B cell (primary cell): ENCODE measurements around the gene SULT1A2. TPM values are rescaled to one million over a fixed set of nuclear protein-coding genes. Genes with fewer than 3 reads are reported as not detected.

ENCODE experiments used
- ATAC-seq: fragments of 200-7000 bp; cut with Tn5 transposase; one replicate; pipeline ENCODE4 v1.10.0; 2021; ENCODE audit warnings: low read depth, mild to moderate bottlenecking, moderate number of reproducible peaks, moderate library complexity
- CTCF ChIA-PET: fragments of 350-600 bp; sonication (Branson Sonifier 250); formaldehyde crosslinking; loops from one replicate; lab custom pipeline; 2021; ENCODE audit warnings: antibody characterized with exemption, inconsistent platforms; lab: Charles Lee
- POLR2A ChIA-PET: fragments of 350-600 bp; sonication (Branson Sonifier 250); formaldehyde crosslinking; loops from one replicate; lab custom pipeline; 2021; ENCODE audit warnings: antibody characterized with exemption; lab: Charles Lee
- DNase-seq: peaks from one replicate; pipeline ENCODE4 v3.0.0; 2013
- H2AFZ ChIP-seq: 2 replicates; pipeline ENCODE4 v1.6.1; 2012; ENCODE audit warnings: mild to moderate bottlenecking, low read depth, low read length; ENCODE audit not compliant: insufficient read depth, poor library complexity, severe bottlenecking
- H3K27ac ChIP-seq, 2 donors: 1 replicate in 1 of 2; 2 replicates in 1 of 2; pipeline ENCODE4 v1.5.1; 2012 to 2013; ENCODE audit warnings: low read length in 2 of 2, mild to moderate bottlenecking in 2 of 2, moderate library complexity in 1 of 2
- H3K27me3 ChIP-seq, 4 experiments: fragments of 200-600 bp in 1 of 4; sonication (generic) in 1 of 4; replicated peaks in 1 of 4; 1 replicate in 2 of 4; 2 replicates in 2 of 4; pipeline versions ENCODE4 v1.6.1 to v1.7.0; 2013 to 2016; ENCODE audit warnings: low read length in 3 of 4, mild to moderate bottlenecking in 2 of 4, mixed read lengths in 1 of 4, moderate library complexity in 1 of 4; ENCODE audit not compliant: insufficient read depth in 4 of 4, control insufficient read depth in 3 of 4; ENCODE audit errors: control extremely low read depth in 1 of 4
- H3K36me3 ChIP-seq, 2 experiments: replicated peaks in 1 of 2; 1 replicate in 1 of 2; 2 replicates in 1 of 2; pipeline versions ENCODE4 v1.6.1 to v1.7.1; 2013; ENCODE audit warnings: low read length in 1 of 2; ENCODE audit not compliant: insufficient read depth in 2 of 2, control insufficient read depth in 1 of 2; ENCODE audit errors: control extremely low read depth in 1 of 2, extremely low read depth in 1 of 2
- H3K4me1 ChIP-seq, 2 donors: fragments of 200-600 bp in 1 of 2; sonication (generic) in 1 of 2; 1 replicate in 1 of 2; 2 replicates in 1 of 2; pipeline versions ENCODE4 v1.5.1 to v1.6.1; 2013 to 2017; ENCODE audit warnings: low read length in 2 of 2; ENCODE audit not compliant: control insufficient read depth in 2 of 2, insufficient read depth in 2 of 2
- H3K4me2 ChIP-seq: replicated peaks from 2 replicates; pipeline ENCODE3; 2012; ENCODE audit warnings: mild to moderate bottlenecking, low read depth, low read length; ENCODE audit not compliant: poor library complexity, severe bottlenecking
- H3K4me3 ChIP-seq, 5 experiments: fragments of 200-600 bp in 1 of 5; sonication (generic) in 1 of 5; 1 replicate in 3 of 5; 2 replicates in 2 of 5; pipeline versions ENCODE4 v1.5.1 to v1.7.0; 2011 to 2016; ENCODE audit warnings: low read length in 4 of 5, mild to moderate bottlenecking in 4 of 5, low read depth in 2 of 5, control low read depth in 1 of 5, moderate library complexity in 1 of 5; ENCODE audit not compliant: insufficient read depth in 1 of 5; ENCODE audit errors: control extremely low read depth in 1 of 5, extremely low read depth in 1 of 5
- H3K79me2 ChIP-seq: fragments of 200-600 bp; sonication (generic); one replicate; pipeline ENCODE4 v1.6.0; 2016; ENCODE audit warnings: low read length; ENCODE audit not compliant: control insufficient read depth, insufficient read depth
- H3K9ac ChIP-seq: fragments of 200-600 bp; sonication (generic); 2 replicates; pipeline ENCODE4 v1.6.1; 2017; ENCODE audit warnings: mild to moderate bottlenecking, low read length, moderate library complexity
- H3K9me3 ChIP-seq, 3 donors: one replicate each; pipeline versions ENCODE4 v1.6.1 to v1.7.1; 2013; ENCODE audit warnings: low read length in 2 of 3; ENCODE audit not compliant: control insufficient read depth in 2 of 3, insufficient read depth in 1 of 3; ENCODE audit errors: control extremely low read depth in 1 of 3
- H4K20me1 ChIP-seq: 2 replicates; pipeline ENCODE4 v1.6.0; 2012; ENCODE audit warnings: mild to moderate bottlenecking, low read length; ENCODE audit not compliant: insufficient read depth, control insufficient read depth, poor library complexity, severe bottlenecking
- H3K27ac Mint-ChIP-seq: one replicate; pipeline ENCODE4 v1.8.0; 2021; ENCODE audit warnings: mixed read lengths
- H3K27me3 Mint-ChIP-seq: one replicate; pipeline ENCODE4 v1.8.0; 2021; ENCODE audit warnings: mixed read lengths
- H3K4me1 Mint-ChIP-seq: one replicate; pipeline ENCODE4 v1.8.0; 2021; ENCODE audit warnings: mixed read lengths
- H3K4me3 Mint-ChIP-seq: one replicate; pipeline ENCODE4 v1.8.0; 2021; ENCODE audit warnings: mixed read lengths
- H3K9me3 Mint-ChIP-seq: one replicate; pipeline ENCODE4 v1.8.0; 2022; ENCODE audit warnings: mixed read lengths; ENCODE audit not compliant: insufficient read depth
- EZH2 ChIP-seq: IDR thresholded peaks from 2 replicates; pipeline ENCODE4 v1.6.1; 2012; ENCODE audit warnings: borderline replicate concordance, low read depth, mild to moderate bottlenecking, moderate library complexity, low read length; ENCODE audit not compliant: insufficient read depth, poor library complexity, severe bottlenecking
- WGBS: methylation state at CpG from one replicate; pipeline ENCODE4 v1.1.5; 2013; ENCODE audit warnings: missing lambda C conversion rate; ENCODE audit not compliant: insufficient coverage; 5-methylcytosine and 5-hydroxymethylcytosine counted together
- intact Hi-C: fragments of 100-400 bp; cut with micrococcal nuclease; formaldehyde crosslinking; loops from one replicate; pipeline ENCODE4 v1.10.0; 2022
- polyA plus RNA-seq: library from polyadenylated mRNA; depleted of rRNA; stranded (reverse); fragments of >200 nt; gene quantifications from 2 replicates; pipeline ENCODE4 v1.2.3, GENCODE V29; 2012
- total RNA-seq, 2 donors: library from RNA; stranded (reverse); fragments of 120-200 nt in 1 of 2; gene quantifications; 1 replicate in 1 of 2; 2 replicates in 1 of 2; pipeline versions ENCODE4 v1.2.3 to v1.2.4, GENCODE V29; 2013 to 2022
- TF ChIP-seq, protein P1 (sequence below): fragments of 200-600 bp; IDR thresholded peaks from one replicate; pipeline ENCODE4 v1.8.0; 2022; ENCODE audit warnings: antibody characterized with exemption, mild to moderate bottlenecking

SULT1A2 gene
- total and polyA plus RNA-seq, 2 donors (not counting 1 experiment from before 2014, with no cell fraction given), result 0.32 TPM; not detected in 1

DNA sequence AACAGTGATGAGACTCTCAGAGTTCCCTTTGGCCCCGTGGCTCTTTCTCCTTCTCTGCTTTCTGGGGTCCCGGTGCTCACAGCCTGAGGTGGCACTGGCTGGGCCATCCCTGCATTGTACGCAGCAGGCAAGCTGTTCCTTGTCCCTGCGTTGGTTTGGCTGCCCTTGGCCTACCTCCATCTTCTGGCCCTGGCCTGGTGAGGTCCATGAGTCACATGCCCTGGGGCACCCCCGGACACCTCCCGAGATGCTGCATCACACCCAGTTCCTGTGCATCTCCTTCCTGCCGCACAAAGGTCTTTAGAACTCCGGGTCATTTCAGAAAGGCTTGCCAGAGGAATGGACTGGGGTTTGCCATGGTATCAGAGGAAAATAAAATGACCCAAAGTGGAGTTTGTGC lies 9.5 kb downstream of the SULT1A2 start:
- Histone ChIP-seq H3K27ac (no peak overlapping the region), H3K9ac (no peak overlapping the region), H3K79me2 (no peaks in the 10 kb centered on the region), H2AFZ (no peak overlapping the region), H3K36me3 (peaks cover 3 to 59% of the 10 kb centered on the region in 2 experiments), H3K4me1 (no peaks in the 10 kb centered on the region), H4K20me1 (no peaks in the 10 kb centered on the region), H3K4me3 (no peak overlapping the region), H3K4me2 (no peak overlapping the region), H3K9me3 (no peaks in the 10 kb centered on the region), H3K27me3 (no peaks in the 10 kb centered on the region)
- TF ChIP-seq EZH2, result no peak
- TF ChIP-seq, protein P1, sequence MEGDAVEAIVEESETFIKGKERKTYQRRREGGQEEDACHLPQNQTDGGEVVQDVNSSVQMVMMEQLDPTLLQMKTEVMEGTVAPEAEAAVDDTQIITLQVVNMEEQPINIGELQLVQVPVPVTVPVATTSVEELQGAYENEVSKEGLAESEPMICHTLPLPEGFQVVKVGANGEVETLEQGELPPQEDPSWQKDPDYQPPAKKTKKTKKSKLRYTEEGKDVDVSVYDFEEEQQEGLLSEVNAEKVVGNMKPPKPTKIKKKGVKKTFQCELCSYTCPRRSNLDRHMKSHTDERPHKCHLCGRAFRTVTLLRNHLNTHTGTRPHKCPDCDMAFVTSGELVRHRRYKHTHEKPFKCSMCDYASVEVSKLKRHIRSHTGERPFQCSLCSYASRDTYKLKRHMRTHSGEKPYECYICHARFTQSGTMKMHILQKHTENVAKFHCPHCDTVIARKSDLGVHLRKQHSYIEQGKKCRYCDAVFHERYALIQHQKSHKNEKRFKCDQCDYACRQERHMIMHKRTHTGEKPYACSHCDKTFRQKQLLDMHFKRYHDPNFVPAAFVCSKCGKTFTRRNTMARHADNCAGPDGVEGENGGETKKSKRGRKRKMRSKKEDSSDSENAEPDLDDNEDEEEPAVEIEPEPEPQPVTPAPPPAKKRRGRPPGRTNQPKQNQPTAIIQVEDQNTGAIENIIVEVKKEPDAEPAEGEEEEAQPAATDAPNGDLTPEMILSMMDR, result no peak
- DNase-seq, result no peak
- H3K27ac Mint-ChIP-seq, result no peak overlapping the region
- CTCF ChIA-PET, result interaction anchor here (0.9 kb wide), 1 partner anchor 31 kb away, joined by 3 read pairs; no protein-coding TSS in a partner anchor
- H3K9me3 Mint-ChIP-seq, result no peaks in the 10 kb centered on the region
- H3K4me1 Mint-ChIP-seq, result no peaks in the 10 kb centered on the region
- intact Hi-C loops, result no loop called here
- no peak for ATAC-seq
- no peak overlapping the region for H3K4me3 Mint-ChIP-seq
- no peaks in the 10 kb centered on the region for H3K27me3 Mint-ChIP-seq
- 91% methylated on average over 8 of the region's 8 CpGs for WGBS
- POLR2A ChIA-PET, result no interaction called here

DNA sequence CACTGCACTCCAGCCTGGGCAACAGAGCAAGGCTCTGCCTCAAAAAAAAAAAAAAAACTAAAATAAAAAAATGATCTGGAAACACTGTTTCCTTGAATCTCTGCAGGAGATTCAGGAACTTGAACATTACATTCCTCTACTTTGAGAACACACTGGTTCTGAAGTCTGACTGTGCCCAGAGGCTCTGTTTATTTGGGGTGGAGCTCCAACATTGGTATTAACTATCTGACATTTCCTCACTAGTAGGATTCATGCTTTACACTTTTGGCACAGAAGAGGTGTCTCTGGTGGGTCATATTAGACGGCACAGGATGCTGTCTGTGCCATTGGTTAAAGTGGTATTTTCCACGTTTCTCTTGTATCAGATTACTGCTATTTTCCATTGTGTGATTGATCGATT lies 10.4 kb downstream of the SULT1A2 start:
- CTCF ChIA-PET, result interaction anchor here (0.9 kb wide), 1 partner anchor 30 kb away, joined by 3 read pairs; no protein-coding TSS in a partner anchor
- H3K27me3 ChIP-seq, result no peaks in the 10 kb centered on the region
- H3K4me2 ChIP-seq, result no peak overlapping the region
- Mint-ChIP-seq H3K27ac (no peak overlapping the region), H3K4me3 (no peak overlapping the region), H3K27me3 (no peaks in the 10 kb centered on the region), H3K9me3 (no peaks in the 10 kb centered on the region), H3K4me1 (no peaks in the 10 kb centered on the region)
- WGBS, result 94% methylated on average over 2 of the region's 3 CpGs
- ATAC-seq, result no peak
- H3K9ac ChIP-seq, result no peak overlapping the region
- H3K4me3 ChIP-seq, result no peak overlapping the region
- no peaks in the 10 kb centered on the region for H4K20me1 ChIP-seq
- no peak overlapping the region for H3K27ac ChIP-seq
- H2AFZ ChIP-seq, result no peak overlapping the region
- H3K9me3 ChIP-seq, result no peaks in the 10 kb centered on the region
- H3K79me2 ChIP-seq, result no peaks in the 10 kb centered on the region
- H3K36me3 ChIP-seq, result peaks cover 6 to 66% of the 10 kb centered on the region in 2 experiments
- POLR2A ChIA-PET, result no interaction called here
- no peaks in the 10 kb centered on the region for H3K4me1 ChIP-seq
- DNase-seq, result no peak
- intact Hi-C loops, result no loop called here
- TF ChIP-seq, protein P1, result no peak
- TF ChIP-seq EZH2, result no peak
